Hematopoietic multipotent progenitor cell (in vitro differentiated cells): Measurements from ENCODE around the gene MRPL22. TPM values are rescaled to one million over a fixed set of nuclear protein-coding genes. Genes with fewer than 3 reads are reported as not detected.
"Not testable (repeated sequence)": the region's sequence is repeated elsewhere in the genome, so short reads cannot be mapped to it uniquely, and the experiment has no call there.

Source experiments
- DNase-seq, 3 donors: peaks; one replicate each; pipeline ENCODE4 v3.0.0-alpha.2; 2011 to 2015; ENCODE audit warnings: low read depth in 2 of 3, low spot score in 2 of 3
- total RNA-seq: library from RNA; depleted of rRNA; stranded (reverse); fragments of >200 nt; gene quantifications from one replicate; pipeline ENCODE4 v1.2.3, GENCODE V29; 2012

The MRPL22 gene
- total RNA-seq, result 5.7 TPM

DNA sequence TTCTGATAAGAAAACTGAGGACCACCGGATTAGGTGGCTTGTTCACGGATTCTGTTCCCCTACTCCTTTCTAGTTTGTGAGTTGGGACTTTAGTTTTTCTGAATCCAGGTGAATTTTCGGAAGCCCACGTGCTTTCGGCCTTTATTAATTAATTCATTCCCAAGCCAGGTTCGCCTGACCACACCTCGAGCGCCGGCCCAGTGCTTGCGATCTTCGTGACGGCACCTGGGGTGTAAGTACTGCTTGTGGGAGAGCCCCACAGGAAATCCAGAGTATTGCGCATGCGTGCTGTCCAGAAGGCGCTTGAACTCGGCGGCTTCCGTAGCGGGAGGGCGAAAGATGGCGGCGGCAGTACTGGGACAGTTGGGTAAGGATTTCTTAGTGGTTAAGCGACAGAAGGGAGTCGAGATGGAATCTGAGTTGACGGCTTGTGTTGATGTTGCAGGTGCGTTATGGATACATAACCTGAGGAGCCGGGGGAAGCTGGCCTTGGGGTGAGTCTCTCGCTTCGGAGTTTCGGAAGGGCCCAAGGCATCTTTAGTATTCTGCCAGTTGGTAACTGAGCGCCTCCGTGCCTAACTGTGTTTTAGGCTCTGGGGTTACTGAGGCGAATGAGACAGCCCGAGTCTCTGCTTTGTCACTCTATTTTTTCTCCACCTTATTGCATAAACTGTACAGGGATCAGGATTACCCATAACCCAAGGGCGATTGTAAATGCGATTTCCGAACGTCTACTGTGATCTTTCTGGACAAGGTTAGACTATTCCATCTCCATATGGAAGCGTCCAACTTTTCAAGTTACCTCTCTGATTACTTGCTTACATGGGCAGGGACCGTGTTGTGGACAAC, at the start of gene MRPL22:
Gene MRPL22, plus strand, starts transcription at position 302 of the 849 bp plus-strand sequence. Its CDS starts 38 bp downstream, at position 340.
- peak; percentile 93 to 96 (median 95) for DNase-seq

DNA sequence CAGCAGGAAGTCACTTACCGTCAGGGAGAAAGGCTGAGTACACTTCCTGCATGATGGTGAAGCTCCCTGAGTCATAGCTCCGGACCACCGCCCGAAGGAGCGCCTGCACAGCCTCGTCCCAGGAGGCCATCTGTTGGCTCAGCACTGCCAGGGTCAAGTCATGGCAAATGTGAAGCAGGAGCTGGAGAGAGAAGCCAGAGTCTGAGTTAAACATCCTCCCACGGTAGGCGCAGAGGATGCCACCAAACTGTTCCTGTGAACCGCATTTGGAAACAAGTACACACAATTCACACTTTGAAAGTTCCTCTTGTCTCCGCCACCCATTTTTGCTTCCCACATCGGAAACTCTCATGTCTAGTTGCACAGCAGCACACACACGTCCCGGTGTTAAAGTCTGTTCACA, 48.5 kb upstream of the MRPL22 start:
- DNase-seq, result no peak

DNA sequence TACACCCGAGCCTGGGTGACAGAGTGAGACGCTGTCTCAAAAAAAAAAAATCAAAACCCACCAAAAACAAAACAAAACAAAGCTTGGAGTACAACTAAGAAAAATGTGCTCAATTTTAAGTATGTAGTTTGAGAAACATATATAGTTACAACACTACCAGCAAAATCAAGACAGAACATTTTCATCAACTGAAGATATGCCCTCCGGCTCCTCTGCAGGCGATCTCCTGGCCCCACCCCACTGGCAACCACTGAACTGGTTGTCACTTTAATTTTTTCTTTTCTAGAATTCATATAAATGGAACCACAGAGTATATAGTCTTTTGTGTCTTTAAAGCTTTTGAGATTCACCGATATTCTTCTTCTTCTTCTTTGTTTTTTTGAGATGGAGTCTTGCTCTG, 47.5 kb upstream of the MRPL22 start:
- no peak for DNase-seq

DNA sequence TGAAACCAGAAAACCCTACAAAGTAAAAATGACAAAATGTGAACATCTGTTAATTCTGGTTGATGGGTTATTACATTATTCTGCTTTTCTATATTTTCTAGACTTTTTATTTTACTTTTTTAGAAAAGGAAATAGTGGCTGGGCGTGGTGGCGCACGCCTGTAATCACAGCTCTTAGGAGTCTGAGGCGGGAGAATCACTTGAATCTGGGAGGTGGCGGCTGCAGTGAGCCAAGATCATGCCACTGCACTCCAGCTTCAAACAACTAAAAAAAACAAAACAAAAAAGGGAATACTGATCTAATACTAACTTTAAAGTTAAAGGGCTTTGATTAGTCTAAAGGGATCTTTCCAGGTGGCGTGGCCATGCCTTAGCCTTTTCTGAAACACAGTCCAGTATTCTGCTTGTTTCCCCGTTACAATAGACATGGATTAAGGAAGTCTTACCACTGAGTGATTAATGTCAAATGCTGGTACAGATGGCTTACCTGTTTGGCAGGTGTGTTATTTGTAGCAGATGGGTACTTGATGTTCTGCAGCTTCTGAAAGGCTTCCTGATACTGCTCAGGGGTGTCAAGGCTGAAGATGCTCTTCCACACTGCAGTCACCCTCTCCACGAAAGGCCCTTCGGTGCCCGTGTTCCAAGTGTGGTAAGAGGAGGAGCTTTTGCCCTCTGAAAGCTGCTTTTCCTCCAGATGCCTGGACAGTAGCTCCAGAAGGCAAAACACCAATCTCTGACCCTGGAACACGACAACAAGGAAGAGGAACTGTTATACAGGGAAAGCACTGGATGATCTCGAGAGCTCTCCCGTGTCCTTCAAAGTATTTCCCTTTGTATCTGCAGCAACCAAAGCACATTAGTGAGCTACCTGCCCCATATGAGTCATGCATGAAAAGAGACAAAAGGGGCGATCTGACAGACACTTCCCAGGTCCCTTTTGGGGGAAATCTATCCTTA, 45.0 kb upstream of the MRPL22 start:
- DNase-seq, result no peak

DNA sequence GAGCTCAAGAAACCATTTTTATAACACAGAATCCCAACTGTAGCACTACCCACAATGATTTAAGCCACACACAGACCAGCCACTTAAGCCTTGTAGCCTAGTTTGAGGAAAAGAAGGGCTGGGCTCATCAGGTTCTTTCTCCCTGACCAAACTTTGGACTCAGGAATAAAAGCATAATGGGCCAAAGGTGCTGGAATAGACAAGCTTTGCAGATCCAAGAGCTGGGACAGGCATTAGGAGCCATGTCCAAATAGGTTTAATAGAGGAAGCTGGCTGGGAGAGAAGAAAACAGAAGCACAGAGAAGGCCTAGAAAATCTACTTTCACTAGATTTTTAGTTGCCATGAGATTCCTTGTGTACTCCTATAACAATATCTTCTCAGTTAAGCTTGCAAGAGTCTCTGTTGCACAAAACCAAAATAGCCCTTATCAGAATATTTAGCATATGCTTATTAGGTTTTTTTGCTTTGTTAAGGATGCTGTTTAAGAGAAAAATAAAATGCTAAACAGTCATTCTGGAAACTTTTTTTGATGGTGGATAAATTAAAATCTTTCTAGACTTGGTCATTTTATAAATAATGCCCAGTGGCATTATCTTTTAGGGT, 44.2 kb upstream of the MRPL22 start:
- no peak for DNase-seq

DNA sequence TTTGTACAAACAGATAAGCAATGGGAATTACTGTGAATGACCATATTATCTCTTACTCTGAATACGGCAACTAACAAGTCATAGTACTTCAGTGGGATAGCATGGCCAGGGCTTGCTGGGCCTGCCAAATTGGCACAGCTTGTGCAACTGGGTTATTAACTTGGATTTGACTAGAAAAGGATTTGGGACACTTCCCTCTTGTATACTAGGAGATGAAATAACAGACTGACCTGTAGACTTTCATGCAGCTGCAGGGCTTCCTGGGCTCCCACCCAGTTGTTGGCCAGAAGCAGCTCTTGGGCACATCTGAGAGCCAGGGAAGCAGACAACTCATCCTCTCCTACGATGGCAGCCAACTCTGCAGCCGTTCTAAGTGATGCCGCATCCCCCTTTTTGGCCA, 42.7 kb upstream of the MRPL22 start:
- DNase-seq, result no peak

DNA sequence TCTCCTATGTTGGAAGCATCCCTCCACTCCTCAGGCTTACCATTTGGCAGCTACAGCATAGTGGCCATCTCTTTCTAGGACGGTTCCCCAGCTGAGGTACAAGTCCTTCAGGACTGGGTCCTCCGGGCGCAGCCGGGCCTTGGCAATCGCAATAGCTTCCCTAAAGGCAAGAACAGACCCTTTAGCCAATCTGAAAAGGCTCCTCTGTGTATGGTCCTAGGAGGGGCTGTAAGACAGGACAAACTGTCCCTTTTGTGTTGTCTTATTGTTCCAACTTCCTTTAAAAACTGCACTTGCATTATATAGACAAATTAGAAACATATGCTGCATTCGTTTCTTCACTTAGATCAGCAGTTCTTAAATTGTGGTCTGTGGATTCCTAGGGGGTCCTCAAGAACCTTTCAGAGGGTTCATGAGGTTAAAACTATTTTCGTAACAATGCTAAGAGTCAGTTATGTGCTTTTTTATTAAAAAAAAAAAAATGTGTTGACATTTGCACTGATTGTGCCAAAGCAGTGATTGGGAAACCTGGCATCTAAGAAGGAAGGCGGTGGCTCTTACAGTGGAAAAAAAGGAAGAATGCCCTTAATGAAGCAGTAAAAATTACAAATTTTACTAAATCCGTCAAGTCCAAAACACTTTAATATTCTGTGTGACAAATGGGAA, 41.6 kb upstream of the MRPL22 start:
- DNase-seq, result no peak

DNA sequence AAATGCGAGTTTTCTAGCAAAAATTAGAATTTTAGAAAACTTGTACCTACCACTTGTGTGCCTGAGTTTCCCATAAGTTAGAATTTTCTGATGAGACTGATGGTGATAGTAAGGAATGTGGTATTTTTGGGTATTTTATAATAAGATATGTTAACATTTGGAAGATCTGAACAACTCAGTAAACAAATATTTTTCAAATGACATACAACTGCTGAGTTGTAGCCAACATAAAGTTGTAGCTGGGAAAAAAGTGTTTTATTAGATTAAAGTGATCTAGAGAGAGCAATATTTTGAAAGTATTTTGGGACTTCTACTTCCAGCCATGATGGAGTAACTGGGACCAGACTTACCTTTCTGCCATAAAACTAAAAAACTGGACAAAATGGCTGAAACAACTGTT, 40.8 kb upstream of the MRPL22 start:
- DNase-seq, result no peak

DNA sequence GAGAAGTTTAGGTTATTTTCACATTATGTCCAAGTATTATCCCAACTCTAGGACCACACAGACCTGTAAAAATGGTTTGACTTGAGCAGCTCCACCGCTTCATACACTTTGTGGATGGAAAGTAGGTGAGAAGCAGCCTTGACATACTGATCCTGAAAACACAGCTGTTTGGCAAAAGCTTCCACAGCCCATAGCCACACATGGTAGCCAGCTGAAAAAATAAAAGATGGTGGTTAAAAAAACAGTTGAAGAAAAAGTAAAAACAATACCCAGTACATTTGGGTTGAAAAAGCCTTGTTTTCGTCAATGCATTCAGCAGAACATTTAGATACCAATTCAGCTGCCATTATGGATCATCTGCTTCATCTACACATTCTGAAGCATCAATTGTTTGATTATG, 39.6 kb upstream of the MRPL22 start:
- DNase-seq, result no peak

DNA sequence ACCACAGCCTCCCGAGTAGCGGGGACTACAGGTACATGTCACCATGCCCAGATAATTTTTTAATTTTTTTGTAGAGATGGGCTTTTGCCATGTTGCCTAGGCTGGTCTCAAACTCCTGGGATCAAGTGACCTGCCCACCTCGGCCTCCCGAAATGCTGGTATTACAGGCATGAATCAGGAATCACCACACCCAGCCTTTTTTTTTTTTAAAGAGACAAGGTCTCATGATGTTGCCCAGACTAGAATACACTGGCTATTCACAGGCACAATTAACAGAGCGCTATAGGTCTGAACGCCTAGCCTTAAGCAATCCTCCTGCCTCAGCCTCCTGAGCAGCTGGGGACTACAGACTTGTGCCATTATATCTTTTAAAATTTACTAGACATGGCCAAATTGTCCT, 39.0 kb upstream of the MRPL22 start:
- DNase-seq, result no peak

DNA sequence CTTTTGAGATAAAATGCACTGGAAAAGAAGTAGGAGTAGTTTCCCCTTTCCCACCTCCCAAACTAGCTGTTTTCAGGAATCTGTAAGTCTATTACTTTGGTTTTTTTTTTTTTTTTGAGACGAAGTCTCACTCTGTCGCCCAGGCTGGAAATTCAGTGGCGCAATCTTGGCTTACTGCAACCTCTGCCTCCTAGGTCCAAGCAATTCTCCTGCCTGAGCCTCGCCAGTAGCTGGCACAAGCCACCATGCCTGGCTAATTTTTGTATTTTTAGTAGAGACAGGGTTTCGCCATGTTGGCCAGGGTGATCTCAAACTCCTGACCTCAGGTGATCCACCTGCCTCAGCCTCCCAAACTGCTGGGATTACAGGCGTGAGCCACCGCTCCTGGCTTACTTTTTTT, 35.3 kb upstream of the MRPL22 start:
- not testable (repeated sequence) for DNase-seq

DNA sequence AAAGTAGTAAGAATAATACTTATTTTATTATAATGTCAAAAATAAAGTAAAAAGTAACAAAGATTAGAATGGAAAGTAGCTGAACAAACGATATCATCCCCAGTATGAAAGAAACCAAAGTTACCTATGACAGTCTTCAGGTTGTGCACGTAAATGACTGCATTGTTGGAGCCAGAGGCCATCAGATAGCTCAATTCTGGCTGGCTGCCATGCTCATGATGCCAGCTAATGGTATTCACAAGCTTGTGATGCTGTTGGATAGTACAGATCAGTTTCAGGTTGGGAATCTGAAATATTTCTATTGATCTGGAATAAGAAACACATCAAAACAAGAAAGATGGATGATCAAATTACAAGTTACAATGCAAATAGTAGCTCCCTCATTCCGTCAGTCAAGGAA, 24.0 kb upstream of the MRPL22 start:
- DNase-seq, result no peak

DNA sequence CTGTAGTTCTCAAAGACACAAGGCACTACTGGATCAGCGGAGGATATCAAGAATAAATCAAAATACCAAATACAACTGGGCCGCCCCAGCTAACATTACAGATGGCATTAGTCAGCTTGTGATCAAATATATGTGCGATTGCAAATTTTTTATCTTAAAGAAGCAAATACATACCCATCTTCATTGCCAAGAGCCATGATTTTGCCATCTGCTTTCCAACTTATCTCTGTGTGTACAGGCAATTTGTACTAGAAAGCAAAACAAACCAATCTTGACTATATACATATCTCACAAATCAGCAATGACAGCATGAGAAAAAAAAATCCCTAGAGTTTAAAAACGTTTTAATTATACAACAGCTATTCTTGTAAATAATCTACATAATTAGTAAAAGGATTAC, 23.1 kb upstream of the MRPL22 start:
- no peak for DNase-seq

DNA sequence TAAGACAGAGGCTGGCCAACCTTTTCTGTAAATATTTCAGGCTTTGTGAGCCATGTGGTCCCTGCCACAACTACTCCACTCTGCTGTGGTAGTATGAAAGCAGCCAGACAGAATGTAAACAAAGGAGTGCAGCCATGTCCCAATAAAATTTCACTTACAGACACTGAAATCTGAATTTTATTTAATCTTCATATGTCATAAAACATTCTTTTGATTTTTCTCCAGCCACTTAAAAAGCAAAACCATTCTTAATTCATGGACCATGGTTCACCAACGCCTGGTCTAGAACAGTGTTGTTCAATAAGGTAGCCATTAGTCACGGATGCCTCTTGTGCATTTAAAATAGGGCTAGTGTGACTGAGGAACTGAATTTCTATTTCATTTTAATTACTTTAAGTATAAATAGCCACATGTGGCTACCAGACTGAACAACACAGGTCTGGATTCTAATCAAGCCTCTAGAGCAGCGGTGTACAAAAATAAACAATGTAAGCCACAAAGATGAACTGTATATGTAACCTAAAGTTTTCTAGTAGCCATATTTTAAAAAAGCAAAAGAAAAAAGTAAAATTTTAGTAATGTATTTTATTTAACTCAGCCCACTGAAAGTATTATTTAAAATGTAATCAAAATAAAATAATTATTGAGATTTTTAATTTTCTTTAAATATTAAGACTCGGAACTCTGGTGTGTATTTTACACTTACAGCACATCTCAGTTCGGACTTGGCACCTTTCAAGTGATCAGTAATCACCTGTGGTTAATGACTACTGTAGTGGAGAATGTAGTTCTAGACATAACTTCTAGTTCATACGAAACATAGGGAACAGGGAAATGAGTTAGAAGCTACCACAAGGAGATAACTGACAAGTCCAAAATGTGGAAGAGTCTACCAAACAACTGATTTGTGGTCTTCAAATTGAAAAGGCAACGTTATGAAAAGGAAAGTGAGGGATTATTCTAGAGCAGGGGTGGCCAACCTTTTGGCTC, 17.1 kb upstream of the MRPL22 start:
- DNase-seq, result no peak

DNA sequence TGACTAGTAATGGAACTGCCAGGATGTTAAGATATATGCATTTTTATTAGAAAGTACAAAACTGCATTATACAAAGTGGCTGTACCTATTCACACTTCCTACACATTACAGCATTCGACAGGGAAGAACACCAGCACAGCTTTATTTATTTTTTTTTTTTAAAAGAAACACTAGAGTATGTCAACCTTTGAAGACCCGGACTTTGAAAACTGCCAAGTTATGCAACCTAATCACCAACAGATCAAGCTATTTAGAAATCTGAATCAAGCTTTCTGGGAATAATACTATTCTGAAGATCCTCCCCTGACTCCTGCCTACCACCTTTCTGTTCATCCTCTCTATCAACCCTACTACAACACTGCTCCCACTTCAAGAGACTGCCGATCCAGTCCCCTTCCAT, 7.3 kb upstream of the MRPL22 start:
- no peak for DNase-seq

DNA sequence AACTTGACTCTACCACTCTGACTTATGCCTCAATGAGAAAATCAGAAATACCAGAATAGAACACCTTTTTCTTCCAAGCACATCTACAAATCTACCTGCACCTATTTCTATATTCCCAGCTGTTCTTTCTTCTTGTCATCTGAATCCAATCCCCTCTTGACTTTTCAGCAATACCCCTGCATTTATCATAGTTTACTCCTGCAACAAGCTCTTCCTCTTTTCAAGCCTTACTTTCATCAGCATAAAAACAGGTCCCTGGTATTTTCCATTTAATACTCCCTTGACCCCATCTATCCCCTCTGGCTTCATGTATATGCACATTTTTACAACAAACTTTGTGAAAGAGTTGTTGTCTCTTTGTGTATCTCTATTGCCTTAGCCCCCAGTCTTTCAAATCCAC, 6.0 kb upstream of the MRPL22 start:
- DNase-seq, result no peak

DNA sequence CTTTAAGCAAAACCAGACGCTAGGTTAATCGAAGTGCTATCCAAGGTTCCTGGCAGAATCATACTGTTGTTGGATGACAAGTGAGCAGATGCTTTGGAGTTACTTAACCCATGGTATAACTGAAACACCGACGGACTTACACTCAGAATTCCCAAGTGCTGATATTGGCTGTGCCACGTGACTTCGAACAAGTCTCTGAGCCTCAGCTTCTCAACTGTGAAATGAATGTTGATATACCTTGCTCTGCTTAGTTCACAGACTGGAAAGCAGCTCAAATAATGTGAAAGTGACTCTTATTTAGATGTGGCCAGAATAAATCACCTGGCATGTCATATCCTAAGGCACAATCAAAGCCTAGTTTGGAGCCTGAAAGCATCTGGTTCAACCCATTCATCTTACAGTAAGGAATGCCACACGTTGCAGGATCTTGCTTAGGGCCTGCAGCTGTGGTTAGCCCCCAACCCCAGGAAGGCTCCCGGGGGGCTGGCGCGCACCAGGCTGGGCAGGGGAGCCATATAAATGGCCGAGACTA, 3.6 kb upstream of the MRPL22 start:
- DNase-seq, result no peak

DNA sequence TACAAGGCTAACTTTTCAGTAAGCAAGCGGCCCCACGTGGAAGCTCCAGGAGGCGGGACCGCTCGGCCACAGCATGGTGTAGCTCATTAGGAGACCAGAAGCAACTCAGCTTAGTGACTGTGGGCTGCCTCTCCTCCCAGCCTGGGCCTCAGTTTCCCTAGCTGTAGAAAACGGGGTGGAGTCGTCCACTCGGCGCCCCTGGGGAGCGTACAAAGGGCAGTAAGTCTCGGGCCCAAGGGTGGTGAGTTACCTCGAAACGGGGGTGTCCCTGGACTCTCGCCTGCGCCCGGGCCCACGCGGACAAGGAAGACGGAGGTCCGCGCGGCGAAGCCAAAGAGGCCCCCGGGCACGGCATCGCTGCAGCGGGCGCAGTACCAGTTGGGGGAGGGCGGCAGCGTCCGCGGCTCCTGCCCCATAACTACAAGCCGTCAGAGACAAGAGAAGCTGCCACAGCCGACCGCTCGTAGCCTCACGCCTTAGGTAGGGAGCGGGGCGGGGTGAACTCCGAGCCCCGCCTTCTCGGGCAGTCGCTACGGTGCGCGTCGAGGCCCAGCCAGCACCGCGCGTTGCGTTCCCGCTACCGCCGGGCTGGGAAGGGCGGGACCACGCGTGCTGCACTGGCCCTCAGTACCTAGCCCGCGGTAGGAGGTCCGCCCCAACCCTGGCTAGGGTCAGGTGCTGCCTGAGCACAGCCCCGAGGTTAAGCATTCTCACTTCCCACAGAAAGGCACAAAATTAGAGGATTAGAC, 3.0 kb upstream of the MRPL22 start, which contains the start of gene GEMIN5:
Gene GEMIN5, minus strand, starts transcription at position 494 of the 749 bp plus-strand sequence. Its CDS starts 78 bp downstream, at position 416.
- DNase-seq, result peak; percentile 74 to 87 (median 84)
